ENCODE data around the gene CASS4.
A peak's percentile ranks its signal among the peaks of the same experiment; 100 is the strongest.

Gene CASS4

GRCh38 chr20:56417911-56418310 lies 5.9 kb downstream of the CASS4 start:
- no peak overlapping the region for H3K27ac ChIP-seq
- no peak for TF ChIP-seq ZFX (IDR thresholded peaks at IDR 0.05; ENCODE audit: borderline replicate concordance)
- TF ChIP-seq, protein P1, sequence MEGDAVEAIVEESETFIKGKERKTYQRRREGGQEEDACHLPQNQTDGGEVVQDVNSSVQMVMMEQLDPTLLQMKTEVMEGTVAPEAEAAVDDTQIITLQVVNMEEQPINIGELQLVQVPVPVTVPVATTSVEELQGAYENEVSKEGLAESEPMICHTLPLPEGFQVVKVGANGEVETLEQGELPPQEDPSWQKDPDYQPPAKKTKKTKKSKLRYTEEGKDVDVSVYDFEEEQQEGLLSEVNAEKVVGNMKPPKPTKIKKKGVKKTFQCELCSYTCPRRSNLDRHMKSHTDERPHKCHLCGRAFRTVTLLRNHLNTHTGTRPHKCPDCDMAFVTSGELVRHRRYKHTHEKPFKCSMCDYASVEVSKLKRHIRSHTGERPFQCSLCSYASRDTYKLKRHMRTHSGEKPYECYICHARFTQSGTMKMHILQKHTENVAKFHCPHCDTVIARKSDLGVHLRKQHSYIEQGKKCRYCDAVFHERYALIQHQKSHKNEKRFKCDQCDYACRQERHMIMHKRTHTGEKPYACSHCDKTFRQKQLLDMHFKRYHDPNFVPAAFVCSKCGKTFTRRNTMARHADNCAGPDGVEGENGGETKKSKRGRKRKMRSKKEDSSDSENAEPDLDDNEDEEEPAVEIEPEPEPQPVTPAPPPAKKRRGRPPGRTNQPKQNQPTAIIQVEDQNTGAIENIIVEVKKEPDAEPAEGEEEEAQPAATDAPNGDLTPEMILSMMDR (IDR thresholded peaks at IDR 0.05): no peak

DNA sequence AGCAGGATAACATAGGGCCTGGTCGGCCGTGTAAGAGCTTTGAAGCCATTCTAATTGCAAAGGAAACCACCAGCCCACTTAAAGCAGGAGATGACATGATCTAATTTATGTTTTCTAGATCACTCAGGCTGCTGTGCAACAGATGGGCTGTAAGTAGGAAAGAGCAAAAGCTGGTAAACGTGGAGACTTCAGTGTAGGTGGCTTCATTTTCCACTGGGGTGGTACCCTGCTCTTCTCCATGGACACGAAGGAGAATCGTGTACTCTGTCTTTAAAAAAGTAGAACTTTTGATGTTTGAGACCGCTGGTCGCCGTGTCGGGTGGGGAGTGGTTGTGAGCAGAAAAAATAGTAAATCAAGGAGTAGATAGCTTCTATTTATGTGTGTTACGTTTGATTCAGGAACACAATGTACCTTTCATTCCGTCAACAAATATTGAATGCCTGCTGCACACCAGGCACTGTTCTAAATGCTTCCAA lies 6.4 kb downstream of the CASS4 start:
- TF ChIP-seq, protein P1 (IDR thresholded peaks at IDR 0.05): no peak
- TF ChIP-seq ZFX (IDR thresholded peaks at IDR 0.05; ENCODE audit: borderline replicate concordance): no peak
- 0 out of 2 replicates have a peak overlapping the region, but pooled peaks have one; percentile 18 for H3K27ac ChIP-seq

GRCh38 chr20:56420028-56420427 lies 8.0 kb downstream of the CASS4 start:
- TF ChIP-seq, protein P1 (IDR thresholded peaks at IDR 0.05): no peak
- no peak for TF ChIP-seq ZFX (IDR thresholded peaks at IDR 0.05; ENCODE audit: borderline replicate concordance)
- H3K27ac ChIP-seq: no peak overlapping the region

- H3K27ac ChIP-seq: no peak overlapping the region
Observed at GRCh38 chr20:56420940-56421688, 9.1 kb downstream of the CASS4 start.

GRCh38 chr20:56422076-56422823 lies 10.2 kb downstream of the CASS4 start:
- H3K27ac ChIP-seq: no peak overlapping the region
- no peak for TF ChIP-seq ZFX (IDR thresholded peaks at IDR 0.05; ENCODE audit: borderline replicate concordance)
- TF ChIP-seq, protein P1 (IDR thresholded peaks at IDR 0.05): no peak

More at GRCh38 chr20:56420940-56421688, 9.1 kb downstream of the CASS4 start:
- no peak for TF ChIP-seq ZFX (IDR thresholded peaks at IDR 0.05; ENCODE audit: borderline replicate concordance)

DNA sequence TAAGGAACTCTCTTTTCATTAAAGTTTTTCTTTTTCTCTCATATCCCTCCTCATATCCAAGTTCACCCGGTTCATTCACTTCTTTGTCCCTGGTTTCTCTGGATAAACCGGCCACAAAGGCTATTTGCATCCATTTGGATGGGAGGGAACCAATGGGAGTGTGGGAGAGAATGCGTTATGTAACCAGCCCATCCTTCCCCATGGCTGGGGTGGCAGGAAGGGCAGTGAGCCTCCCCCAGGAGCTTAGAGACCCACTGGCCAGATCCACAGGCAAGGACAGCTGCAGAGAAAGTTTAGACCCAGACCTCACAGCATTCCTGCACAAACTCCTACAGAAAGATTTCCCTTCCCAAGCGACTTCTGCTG lies 10.7 kb downstream of the CASS4 start:
- H3K27ac ChIP-seq: no peak overlapping the region
- TF ChIP-seq, protein P1 (IDR thresholded peaks at IDR 0.05): no peak
- TF ChIP-seq ZFX (IDR thresholded peaks at IDR 0.05; ENCODE audit: borderline replicate concordance): no peak

- no peak overlapping the region for H3K27ac ChIP-seq
- TF ChIP-seq, protein P1 (IDR thresholded peaks at IDR 0.05): no peak
- TF ChIP-seq ZFX (IDR thresholded peaks at IDR 0.05; ENCODE audit: borderline replicate concordance): no peak
Observed at GRCh38 chr20:56423211-56423610, 11.2 kb downstream of the CASS4 start.

Data from 22Rv1 (cell line).